Measurements from ENCODE around the gene FRMD5. TPM values are rescaled to one million over a fixed set of nuclear protein-coding genes. Genes with fewer than 3 reads are reported as not detected.

Gene FRMD5
- total RNA-seq, 4 donors from 2014 or later, result 0.15 to 2.5 (median 0.29) TPM

DNA sequence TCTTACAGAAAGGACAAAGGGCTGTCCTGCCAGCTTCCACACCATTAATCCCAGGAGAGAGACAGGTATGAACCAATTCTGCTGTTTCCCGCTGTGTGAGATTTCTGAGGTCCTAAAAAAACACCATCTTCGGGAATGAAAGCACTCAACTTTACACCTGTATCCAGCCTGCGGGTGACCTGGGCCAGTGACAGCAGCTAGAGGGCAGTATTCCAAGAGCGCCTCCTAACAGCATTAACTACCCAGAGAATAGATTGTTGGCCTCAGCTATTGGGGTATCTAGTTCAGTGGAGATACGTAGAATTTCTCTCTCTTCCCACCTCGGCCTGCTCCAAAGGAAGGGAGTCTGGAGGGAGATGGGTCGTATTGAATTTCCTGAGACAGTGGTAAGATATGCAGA, 313.1 kb downstream of the FRMD5 start:
- 86 to 88% methylated on average over 7 of the region's 7 CpGs for WGBS, 2 donors
- no peak overlapping the region for H3K4me3 ChIP-seq (ENCODE audit: low read depth, poor library complexity, severe bottlenecking)
- intact Hi-C loops (cut with DNase I; ENCODE audit: low total_unique reads), result no loop called here
- TF ChIP-seq, protein P1, sequence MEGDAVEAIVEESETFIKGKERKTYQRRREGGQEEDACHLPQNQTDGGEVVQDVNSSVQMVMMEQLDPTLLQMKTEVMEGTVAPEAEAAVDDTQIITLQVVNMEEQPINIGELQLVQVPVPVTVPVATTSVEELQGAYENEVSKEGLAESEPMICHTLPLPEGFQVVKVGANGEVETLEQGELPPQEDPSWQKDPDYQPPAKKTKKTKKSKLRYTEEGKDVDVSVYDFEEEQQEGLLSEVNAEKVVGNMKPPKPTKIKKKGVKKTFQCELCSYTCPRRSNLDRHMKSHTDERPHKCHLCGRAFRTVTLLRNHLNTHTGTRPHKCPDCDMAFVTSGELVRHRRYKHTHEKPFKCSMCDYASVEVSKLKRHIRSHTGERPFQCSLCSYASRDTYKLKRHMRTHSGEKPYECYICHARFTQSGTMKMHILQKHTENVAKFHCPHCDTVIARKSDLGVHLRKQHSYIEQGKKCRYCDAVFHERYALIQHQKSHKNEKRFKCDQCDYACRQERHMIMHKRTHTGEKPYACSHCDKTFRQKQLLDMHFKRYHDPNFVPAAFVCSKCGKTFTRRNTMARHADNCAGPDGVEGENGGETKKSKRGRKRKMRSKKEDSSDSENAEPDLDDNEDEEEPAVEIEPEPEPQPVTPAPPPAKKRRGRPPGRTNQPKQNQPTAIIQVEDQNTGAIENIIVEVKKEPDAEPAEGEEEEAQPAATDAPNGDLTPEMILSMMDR (IDR thresholded peaks at IDR 0.05), result no peak
- no peak for TF ChIP-seq POLR2A (IDR thresholded peaks at IDR 0.05)
- DNase-seq (ENCODE audit: low spot score in 2 of 2), result peak in 1 of 2 donors; percentile 1

GRCh38 chr15:43881245-43881644, 313.8 kb downstream of the FRMD5 start:
- TF ChIP-seq POLR2A (IDR thresholded peaks at IDR 0.05), result no peak
- TF ChIP-seq, protein P1 (IDR thresholded peaks at IDR 0.05), result no peak
- peak in 1 of 2 donors; percentile 15 for DNase-seq (ENCODE audit: low spot score in 2 of 2)
- intact Hi-C loops (cut with DNase I; ENCODE audit: low total_unique reads), result no loop called here
- no peak overlapping the region for H3K4me3 ChIP-seq (ENCODE audit: low read depth, poor library complexity, severe bottlenecking)
- WGBS, 2 donors, result 88 to 99% methylated on average over 4 of the region's 4 CpGs

DNA sequence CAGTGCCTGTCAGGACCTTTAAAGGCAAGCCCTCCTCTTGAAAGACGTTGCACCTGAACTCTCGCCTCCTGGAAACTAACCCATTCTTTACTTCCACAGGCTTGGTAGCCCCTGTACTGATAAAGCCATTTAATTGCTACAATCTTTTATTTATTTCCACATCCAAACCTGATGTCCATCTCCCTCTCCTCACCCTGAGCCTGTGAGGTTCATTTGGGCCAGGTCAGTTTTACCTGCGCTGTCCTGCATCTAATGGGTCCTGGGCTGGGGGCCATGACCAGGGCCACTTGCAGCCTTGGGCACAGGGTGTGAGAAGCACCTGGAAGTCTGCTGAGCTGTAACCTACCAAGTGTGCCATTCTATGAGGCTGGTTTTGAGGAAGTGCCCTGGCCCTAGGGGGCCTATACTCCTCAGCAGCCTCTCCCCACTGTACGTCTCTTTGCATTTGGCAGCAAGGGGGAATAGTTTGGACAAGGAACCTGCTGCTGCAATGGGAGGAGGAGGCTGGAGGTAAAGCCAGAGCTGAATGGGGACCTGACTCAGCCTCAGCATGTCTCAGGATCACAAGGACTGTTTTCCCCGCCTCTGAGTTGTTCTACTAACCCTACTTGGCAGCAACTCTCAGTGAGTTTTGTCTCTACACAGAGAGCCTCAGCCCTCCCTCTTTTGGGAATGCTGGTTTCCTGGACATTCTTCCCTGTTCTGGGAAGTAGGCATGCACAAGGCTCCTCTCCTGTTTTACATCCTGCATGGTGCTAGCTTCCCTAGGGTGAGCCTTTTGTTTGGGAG, 314.5 kb downstream of the FRMD5 start:
- intact Hi-C loops (cut with DNase I; ENCODE audit: low total_unique reads), result no loop called here
- 90 to 95% methylated on average over 5 of the region's 5 CpGs for WGBS, 2 donors
- no peak for TF ChIP-seq POLR2A (IDR thresholded peaks at IDR 0.05)
- TF ChIP-seq, protein P1 (IDR thresholded peaks at IDR 0.05), result no peak
- DNase-seq (ENCODE audit: low spot score in 2 of 2), result peak in 1 of 2 donors; percentile 54
- H3K4me3 ChIP-seq (ENCODE audit: low read depth, poor library complexity, severe bottlenecking), result no peak overlapping the region

- intact Hi-C loops (cut with DNase I; ENCODE audit: low total_unique reads), result no loop called here
- 88 to 92% methylated on average over 15 of the region's 15 CpGs for WGBS, 2 donors
- peak in 1 of 2 donors; percentile 61 for DNase-seq (ENCODE audit: low spot score in 2 of 2)
- no peak overlapping the region for H3K4me3 ChIP-seq (ENCODE audit: low read depth, poor library complexity, severe bottlenecking)
- TF ChIP-seq POLR2A (IDR thresholded peaks at IDR 0.05), result no peak
- TF ChIP-seq, protein P1 (IDR thresholded peaks at IDR 0.05), result no peak
These were observed 315.4 kb downstream of the FRMD5 start for GRCh38 chr15:43879386-43880355.

- intact Hi-C loops (cut with DNase I; ENCODE audit: low total_unique reads), result no loop called here
- 95% methylated on average over 2 of the region's 2 CpGs for WGBS, 2 donors
These were observed 316.6 kb downstream of the FRMD5 start for GRCh38 chr15:43878446-43878845.

More at GRCh38 chr15:43878446-43878845, 316.6 kb downstream of the FRMD5 start:
- DNase-seq (ENCODE audit: low spot score in 2 of 2), result peak in 1 of 2 donors; percentile 76
- no peak overlapping the region for H3K4me3 ChIP-seq (ENCODE audit: low read depth, poor library complexity, severe bottlenecking)
- no peak for TF ChIP-seq POLR2A (IDR thresholded peaks at IDR 0.05)
- TF ChIP-seq, protein P1 (IDR thresholded peaks at IDR 0.05), result no peak

All from lower leg skin (tissue), 4 donors.